Peyer's patch (tissue), 4 donors: ENCODE results near the gene ZNF680. TPM values are rescaled to one million over a fixed set of nuclear protein-coding genes. Genes with fewer than 3 reads are reported as not detected.
A peak's percentile ranks its signal among the peaks of the same experiment; 100 is the strongest.

Experiments
- DNase-seq, 3 donors: peaks; one replicate each; pipeline ENCODE4 v3.0.0-alpha.2; 2017 to 2019
- H3K27ac ChIP-seq, 4 donors: fragments of 200-600 bp; sonication (generic); one replicate each; pipeline ENCODE4 v1.5.1; 2016 to 2019
- H3K27me3 ChIP-seq, 2 donors: fragments of 200-600 bp; sonication (generic); one replicate each; pipeline ENCODE4 v1.5.1; 2019
- H3K36me3 ChIP-seq, 3 donors: fragments of 200-600 bp; sonication (generic); one replicate each; pipeline ENCODE4 v1.5.1; 2016 to 2019
- H3K4me1 ChIP-seq, 4 donors: fragments of 200-600 bp; sonication (generic); one replicate each; pipeline ENCODE4 v1.5.1; 2016 to 2019
- H3K4me3 ChIP-seq, 4 donors: fragments of 200-600 bp; sonication (generic); 1 replicate in 3 of 4; 2 replicates in 1 of 4; pipeline ENCODE4 v1.5.1; 2016 to 2019; ENCODE audit warnings: mild to moderate bottlenecking in 1 of 4
- H3K9me3 ChIP-seq, 4 donors: fragments of 200-600 bp; sonication (generic); one replicate each; pipeline ENCODE4 v1.5.1; 2016 to 2019; ENCODE audit warnings: mild to moderate bottlenecking in 1 of 4
- POLR2A ChIP-seq, 2 donors: fragments of 450-650 bp; IDR thresholded peaks; one replicate each; pipeline ENCODE4 v1.5.1; 2017; ENCODE audit warnings: antibody characterized with exemption in 2 of 2, mild to moderate bottlenecking in 2 of 2, moderate library complexity in 2 of 2
- total RNA-seq, 4 donors: library from RNA; depleted of rRNA; stranded (reverse); fragments of >200 nt; gene quantifications; one replicate each; pipeline ENCODE4 v1.1.0, GENCODE V29; 2016
- TF ChIP-seq, protein P1 (sequence below), 6 experiments: fragments of 450-650 bp in 4 of 6; fragments of 200-600 bp in 2 of 6; sonication (generic) in 1 of 6; IDR thresholded peaks; one replicate each; pipeline ENCODE4 v1.5.1; 2017 to 2019; ENCODE audit warnings: antibody characterized with exemption in 6 of 6, mild to moderate bottlenecking in 3 of 6, moderate library complexity in 1 of 6

The ZNF680 gene
- 10 to 100 TPM in 2 of 4 donors, 1 to 10 TPM in 2; 3.3 to 26.4 (median 11.5) TPM for total RNA-seq

DNA sequence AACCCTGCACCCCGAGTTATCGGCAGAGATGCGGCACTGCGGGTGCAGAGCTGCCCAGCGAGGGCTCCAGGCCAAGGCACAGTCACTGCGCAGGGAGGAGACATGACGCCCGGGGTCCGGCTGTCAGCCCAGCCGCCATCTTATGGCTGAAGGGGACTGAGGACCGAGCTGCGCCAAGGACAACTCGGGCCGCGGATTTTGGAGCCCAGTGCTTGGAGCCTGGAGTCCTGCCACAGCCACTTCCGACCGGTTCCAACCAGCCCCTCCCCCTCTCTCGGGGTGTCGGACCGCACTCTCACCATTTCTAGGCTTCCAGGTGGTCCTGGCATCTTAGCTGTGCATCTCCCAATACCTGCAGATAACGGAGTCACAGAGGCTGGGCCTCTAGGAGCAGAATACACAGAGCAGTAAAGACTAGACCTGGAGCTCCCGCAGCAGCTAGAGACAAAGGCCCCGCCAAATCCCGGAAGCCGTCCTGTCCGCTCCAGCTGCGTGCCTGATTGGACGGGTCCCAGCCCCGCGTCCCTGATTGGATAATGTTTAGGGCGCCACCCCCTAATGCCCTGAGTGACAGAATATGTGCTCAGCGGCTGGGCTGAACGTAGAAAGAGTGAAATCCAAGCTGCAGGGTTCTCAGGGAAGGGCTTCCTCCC, at the start of gene ZNF680:
TSS of gene ZNF680 (minus strand) at position 446 of the 653 bp plus-strand sequence. CDS start at position 329, 117 bp downstream.
- no peaks in the 10 kb centered on the region for H3K9me3 ChIP-seq

DNA sequence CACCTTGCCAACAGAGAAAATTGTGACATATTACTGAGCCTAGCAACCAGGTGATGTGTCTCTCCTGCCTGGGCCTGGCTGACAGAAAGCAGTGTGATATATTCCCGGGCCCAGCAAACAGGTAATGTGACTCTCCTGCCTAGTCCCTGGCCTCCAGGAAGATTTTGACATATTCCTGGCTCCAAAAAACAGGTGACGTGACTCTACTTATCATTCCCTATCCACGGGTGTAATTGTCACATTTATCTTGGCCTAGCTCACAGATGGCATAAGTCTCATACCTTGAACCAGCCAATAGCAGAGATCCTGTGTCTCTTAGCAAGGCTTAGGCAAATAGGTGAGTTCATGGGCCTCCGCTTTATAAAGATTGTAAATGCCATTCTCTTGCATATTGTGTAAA, 49.6 kb upstream of the ZNF680 start:
- Histone ChIP-seq H3K36me3 (no peaks in the 10 kb centered on the region), H3K27ac (no peak overlapping the region), H3K4me3 (no peak overlapping the region), H3K27me3 (no peaks in the 10 kb centered on the region), H3K9me3 (peaks cover 0 to 5% (median 0%) of the 10 kb centered on the region in 4 donors), H3K4me1 (no peaks in the 10 kb centered on the region)
- no peak for TF ChIP-seq POLR2A (IDR thresholded peaks at IDR 0.05)
- TF ChIP-seq, protein P1, sequence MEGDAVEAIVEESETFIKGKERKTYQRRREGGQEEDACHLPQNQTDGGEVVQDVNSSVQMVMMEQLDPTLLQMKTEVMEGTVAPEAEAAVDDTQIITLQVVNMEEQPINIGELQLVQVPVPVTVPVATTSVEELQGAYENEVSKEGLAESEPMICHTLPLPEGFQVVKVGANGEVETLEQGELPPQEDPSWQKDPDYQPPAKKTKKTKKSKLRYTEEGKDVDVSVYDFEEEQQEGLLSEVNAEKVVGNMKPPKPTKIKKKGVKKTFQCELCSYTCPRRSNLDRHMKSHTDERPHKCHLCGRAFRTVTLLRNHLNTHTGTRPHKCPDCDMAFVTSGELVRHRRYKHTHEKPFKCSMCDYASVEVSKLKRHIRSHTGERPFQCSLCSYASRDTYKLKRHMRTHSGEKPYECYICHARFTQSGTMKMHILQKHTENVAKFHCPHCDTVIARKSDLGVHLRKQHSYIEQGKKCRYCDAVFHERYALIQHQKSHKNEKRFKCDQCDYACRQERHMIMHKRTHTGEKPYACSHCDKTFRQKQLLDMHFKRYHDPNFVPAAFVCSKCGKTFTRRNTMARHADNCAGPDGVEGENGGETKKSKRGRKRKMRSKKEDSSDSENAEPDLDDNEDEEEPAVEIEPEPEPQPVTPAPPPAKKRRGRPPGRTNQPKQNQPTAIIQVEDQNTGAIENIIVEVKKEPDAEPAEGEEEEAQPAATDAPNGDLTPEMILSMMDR (IDR thresholded peaks at IDR 0.05), result no peak
- DNase-seq, result no peak

More for the DNA sequence above, at the start of gene ZNF680:
- H3K27ac ChIP-seq, result peak within 1 kb of the TSS; percentile 62 to 82 (median 72)
- no peaks in the 10 kb centered on the region for H3K36me3 ChIP-seq
- H3K4me1 ChIP-seq, result peaks cover 0 to 13% (median 3%) of the 10 kb centered on the region in 4 donors
- no peaks in the 10 kb centered on the region for H3K27me3 ChIP-seq
- TF ChIP-seq POLR2A (IDR thresholded peaks at IDR 0.05), result peak in 1 of 2 donors; percentile 47
- TF ChIP-seq, protein P1 (IDR thresholded peaks at IDR 0.05), result no peak
- peak within 1 kb of the TSS; percentile 58 to 83 (median 65) for H3K4me3 ChIP-seq
- peak; percentile 91 to 97 (median 92) for DNase-seq

DNA sequence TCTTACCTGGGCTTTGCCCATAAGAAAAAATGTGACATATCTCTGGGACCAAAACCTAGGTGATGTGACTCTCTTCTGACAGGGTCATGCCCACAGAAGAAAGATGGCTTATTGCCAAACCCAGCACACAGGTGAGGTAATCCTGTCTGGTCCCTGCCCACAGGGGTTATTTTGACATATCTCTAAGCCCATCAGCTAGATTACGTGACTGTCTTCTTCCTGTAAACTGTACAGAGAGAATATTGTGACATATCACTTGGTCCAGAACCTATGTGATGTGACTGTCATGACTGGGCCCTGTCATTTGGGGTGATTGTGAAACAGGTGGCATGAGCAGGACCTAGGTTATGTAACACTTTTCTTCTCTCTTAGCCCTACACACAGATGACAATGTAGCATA, 48.8 kb upstream of the ZNF680 start:
- TF ChIP-seq, protein P1 (IDR thresholded peaks at IDR 0.05), result no peak
- no peak for TF ChIP-seq POLR2A (IDR thresholded peaks at IDR 0.05)
- DNase-seq, result no peak
- H3K9me3 ChIP-seq, result peaks cover 0 to 5% (median 0%) of the 10 kb centered on the region in 4 donors
- no peaks in the 10 kb centered on the region for H3K4me1 ChIP-seq
- no peaks in the 10 kb centered on the region for H3K27me3 ChIP-seq
- H3K36me3 ChIP-seq, result no peaks in the 10 kb centered on the region
- H3K4me3 ChIP-seq, result no peak overlapping the region
- H3K27ac ChIP-seq, result no peak overlapping the region

DNA sequence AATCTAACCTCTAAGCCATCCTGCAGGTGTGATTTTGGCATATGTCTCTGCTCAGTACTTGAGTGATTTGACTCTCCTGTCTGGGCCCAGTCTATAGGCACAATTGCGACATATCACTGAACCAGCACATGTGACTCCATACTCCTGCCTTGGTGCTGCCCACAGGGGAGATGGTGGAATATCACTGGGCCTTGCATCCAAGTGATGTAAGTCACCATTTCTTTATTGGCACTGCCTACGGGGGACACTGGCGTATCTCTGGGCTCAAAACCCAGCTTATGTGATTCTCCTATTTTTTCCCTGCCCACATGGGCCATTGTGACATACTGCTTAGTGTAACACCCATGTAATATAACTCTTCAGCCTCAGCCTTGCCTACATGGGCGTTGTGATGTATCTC, 48.1 kb upstream of the ZNF680 start:
- TF ChIP-seq POLR2A (IDR thresholded peaks at IDR 0.05), result no peak
- TF ChIP-seq, protein P1 (IDR thresholded peaks at IDR 0.05), result no peak
- no peaks in the 10 kb centered on the region for H3K27me3 ChIP-seq
- no peaks in the 10 kb centered on the region for H3K4me1 ChIP-seq
- H3K27ac ChIP-seq, result no peak overlapping the region
- no peaks in the 10 kb centered on the region for H3K36me3 ChIP-seq
- H3K4me3 ChIP-seq, result no peak overlapping the region
- DNase-seq, result no peak
- H3K9me3 ChIP-seq, result peaks cover 0 to 4% (median 0%) of the 10 kb centered on the region in 4 donors

DNA sequence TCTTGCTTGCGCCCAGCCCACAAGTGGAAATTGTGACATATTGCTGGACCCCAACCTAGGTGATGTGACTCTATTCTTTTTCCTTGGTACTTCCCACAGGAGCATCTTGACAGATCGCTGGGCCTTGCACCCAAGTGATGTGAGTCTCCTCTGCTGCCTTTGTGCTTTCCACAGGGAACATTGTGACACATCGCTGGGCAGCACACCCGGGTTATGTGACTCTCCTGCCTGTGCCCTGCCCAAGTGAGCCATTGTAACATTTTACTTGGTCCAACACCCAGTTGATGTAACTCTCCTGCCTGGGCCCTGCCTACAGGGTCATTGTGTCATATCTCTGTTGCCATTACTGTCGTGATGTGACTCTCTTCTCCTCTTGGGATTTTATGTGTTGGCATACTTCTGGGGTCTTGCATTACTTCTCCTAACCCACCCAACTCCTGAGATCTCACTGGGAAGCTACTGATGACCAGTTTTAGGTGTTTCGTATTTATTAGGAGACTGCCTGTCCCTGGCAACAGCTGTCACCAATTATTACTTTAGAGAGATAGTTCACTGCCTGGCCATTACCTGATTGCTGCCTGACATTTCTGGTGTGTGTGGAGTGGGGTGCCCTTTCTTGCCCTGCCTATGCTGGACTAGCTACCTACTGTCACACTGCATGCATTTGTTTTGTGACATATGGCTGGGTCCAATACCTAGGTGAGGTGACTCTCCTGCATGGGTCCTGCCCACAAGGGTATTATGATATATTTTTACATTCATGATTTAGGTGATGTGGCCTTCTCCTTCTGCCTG, 45.4 kb upstream of the ZNF680 start:
- H3K9me3 ChIP-seq, result no peaks in the 10 kb centered on the region
- H3K27me3 ChIP-seq, result no peaks in the 10 kb centered on the region
- H3K4me3 ChIP-seq, result no peak overlapping the region
- H3K4me1 ChIP-seq, result no peaks in the 10 kb centered on the region
- no peak overlapping the region for H3K27ac ChIP-seq
- H3K36me3 ChIP-seq, result no peaks in the 10 kb centered on the region
- no peak for DNase-seq
- TF ChIP-seq, protein P1 (IDR thresholded peaks at IDR 0.05), result no peak
- TF ChIP-seq POLR2A (IDR thresholded peaks at IDR 0.05), result no peak
